Stimulated activated CD4-positive, alpha-beta T cell treated with anti-CD3 and anti-CD28 coated beads, Interleukin-12 subunit alpha, Interleukin-12 subunit beta, amount 100 ng/mL, for 4 hours (primary cell): ENCODE measurements around the gene DOCK9.

ENCODE experiments used
- DNase-seq: peaks from one replicate; pipeline ENCODE4 v3.0.0-alpha.2; 2020

Gene DOCK9

GRCh38 chr13:98997011-98997730 lies 19.3 kb upstream of the DOCK9 start:
- no peak for DNase-seq

DNA sequence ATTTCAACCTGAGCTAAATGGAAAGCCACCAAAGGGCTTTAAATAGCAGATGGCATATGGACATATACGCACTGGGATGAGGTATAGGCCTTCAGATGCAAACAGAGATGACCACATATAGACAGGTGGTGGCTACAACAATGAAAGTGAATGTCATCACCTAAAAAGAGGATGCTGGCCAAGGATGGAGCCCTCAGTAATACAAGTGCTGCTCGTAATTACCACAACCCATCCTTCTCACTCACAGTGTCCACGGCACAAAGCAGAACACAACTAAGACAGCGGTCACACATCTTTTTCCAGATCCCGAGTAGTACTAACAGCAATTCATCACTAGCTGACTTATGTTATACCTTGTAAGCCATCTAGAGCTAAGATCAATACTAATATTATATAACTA lies 18.2 kb upstream of the DOCK9 start:
- no peak for DNase-seq

GRCh38 chr13:98994896-98995295 lies 17.0 kb upstream of the DOCK9 start:
- DNase-seq: no peak

DNA sequence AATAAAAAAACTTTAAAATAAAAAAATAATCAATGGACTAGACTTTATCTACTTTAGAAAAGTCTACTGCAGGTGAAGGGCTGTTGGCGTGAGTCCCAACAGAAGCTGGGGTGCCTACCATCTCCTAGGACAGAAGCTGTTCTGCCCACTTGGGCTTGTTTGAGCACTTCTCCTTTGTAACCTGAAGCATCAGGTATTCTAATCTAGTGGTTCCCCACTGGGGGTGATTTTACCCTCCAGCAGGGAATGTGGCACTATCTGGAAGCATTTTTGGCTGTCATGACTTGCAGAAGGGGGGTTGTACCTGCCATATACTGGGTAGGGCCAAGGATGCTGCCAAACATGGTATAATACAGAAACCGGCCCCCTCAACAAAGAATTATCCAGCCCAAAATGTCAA lies 16.2 kb upstream of the DOCK9 start:
- DNase-seq: no peak

- no peak for DNase-seq
These were observed 14.5 kb upstream of the DOCK9 start for GRCh38 chr13:98992355-98992754.

DNA sequence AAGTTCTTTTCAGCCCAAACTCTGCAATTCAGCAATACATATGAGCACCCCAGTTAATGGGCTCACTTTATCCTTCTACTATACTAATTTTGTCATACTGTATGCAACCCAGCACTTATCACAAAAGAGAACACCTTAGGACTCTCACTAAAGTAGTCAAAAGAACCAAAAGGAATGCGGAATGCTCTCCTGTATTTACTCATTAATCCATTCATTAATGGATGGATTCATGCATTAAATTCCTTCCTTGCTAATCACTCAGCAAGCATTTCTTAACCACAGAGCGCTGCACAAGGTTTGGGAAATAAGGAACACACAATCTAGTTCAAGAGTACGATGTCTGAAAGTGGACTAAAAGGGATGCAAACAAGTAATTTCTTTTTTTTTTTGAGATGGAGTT lies 12.8 kb upstream of the DOCK9 start:
- DNase-seq: no peak

DNA sequence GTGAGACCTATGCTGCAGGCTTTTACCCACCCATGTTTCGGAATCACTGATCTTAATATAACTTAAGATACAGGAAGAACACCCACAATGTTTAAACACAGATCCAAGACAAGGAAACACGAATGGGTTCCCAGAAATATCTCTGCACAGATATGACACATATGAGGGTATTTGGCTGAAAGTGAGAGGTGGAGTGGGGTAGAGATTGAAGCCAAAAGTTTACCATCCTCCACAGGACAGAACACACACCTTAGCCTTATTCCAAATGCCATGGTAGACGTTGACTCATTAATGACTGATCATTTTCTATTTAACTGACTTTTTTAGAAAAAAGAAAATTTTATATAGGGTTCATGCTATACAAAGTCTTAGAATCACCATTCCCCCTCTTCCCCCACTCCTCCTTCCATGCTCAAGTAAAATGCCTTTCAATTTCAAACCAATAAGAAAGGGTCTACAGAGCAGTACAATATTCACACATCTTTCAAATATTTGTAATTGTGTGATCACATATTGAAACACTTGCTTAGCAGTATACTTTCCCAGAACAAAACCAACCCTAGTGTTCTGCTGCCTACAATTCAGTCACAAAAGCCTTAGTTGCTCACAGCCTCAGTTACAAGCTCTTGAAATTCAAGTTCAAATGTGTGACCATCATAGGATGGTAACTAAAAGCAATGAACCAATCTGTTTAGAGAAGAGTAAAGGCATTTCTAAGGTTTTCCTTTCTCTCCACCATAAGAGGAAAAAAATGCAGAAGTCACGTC lies 11.8 kb upstream of the DOCK9 start:
- no peak for DNase-seq

- no peak for DNase-seq
These were observed 10.9 kb upstream of the DOCK9 start for GRCh38 chr13:98988780-98989179.

GRCh38 chr13:98988277-98988676 lies 10.4 kb upstream of the DOCK9 start:
- no peak for DNase-seq

GRCh38 chr13:98987275-98987674 lies 9.4 kb upstream of the DOCK9 start:
- no peak for DNase-seq

DNA sequence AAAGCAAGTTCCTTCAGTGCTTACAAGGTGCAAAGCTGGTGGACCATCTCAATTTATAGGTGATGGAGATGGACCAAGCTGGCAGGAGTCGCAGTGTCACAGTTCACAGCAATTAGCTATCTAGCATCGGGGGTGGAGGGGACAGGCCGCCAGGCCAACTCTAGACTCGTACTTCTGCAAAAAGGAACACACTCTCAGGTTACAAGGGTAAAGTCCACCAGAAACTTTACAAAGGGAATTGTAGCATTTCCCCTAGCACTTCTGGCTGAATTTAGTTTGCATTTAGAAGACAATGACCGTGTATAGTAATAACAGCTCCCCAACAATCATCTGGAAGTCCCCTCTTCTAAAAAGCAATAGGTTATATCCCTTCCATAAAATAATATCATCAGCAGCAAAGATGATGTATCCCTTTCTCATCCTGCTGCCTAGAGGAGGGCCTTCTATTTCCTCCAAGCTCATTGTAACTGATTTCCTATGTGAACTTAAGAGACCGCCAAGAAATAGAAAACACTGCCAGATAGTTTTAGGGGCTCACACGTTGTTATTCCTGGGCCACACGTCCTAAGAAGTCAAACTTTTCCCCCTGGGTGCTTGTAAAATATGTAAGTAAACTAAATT lies 8.5 kb upstream of the DOCK9 start:
- no peak for DNase-seq

DNA sequence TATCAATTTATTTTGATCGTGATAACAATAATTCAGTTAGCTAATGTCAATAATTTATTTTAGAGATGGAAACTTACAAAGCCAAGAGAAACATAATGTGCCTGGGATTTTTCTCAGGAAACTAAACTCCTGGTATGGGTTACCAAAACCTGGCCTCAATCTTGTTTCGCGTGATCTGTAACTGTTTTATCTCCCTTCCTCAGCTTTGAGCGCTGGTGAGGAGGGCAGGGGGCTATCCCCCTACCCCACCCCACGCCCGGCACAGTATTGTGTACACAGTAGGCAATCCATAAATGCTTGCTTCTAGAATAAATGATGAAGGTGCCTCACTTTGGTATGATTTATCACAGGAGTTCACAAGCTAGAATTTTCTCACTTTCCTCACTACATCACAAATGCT lies 7.7 kb upstream of the DOCK9 start:
- no peak for DNase-seq

- no peak for DNase-seq
These were observed 7.1 kb upstream of the DOCK9 start for GRCh38 chr13:98984983-98985382.

DNA sequence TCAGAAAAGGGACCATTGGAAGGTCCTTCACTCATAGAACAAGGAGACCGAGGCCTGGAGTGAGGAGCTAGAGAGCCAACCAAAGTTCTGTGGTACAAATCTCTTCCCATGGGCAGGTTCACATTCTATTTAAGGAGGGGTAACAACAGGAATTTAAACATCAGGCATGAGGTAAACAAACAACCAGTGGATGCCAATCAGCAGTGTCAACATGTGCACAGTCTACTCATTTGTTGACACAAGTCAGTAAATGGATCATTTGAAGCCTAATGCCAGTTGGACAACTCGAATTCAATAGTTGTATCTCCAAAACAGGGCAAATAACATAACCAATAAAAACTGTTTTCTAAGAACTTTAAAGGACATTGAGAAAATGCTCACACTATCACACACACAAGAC lies 6.3 kb upstream of the DOCK9 start:
- no peak for DNase-seq

GRCh38 chr13:98983182-98983581 lies 5.3 kb upstream of the DOCK9 start:
- DNase-seq: no peak

GRCh38 chr13:98981369-98982080 lies 3.7 kb upstream of the DOCK9 start:
- DNase-seq: no peak

- no peak for DNase-seq
These were observed 1.3 kb upstream of the DOCK9 start for GRCh38 chr13:98979012-98979660.

DNA sequence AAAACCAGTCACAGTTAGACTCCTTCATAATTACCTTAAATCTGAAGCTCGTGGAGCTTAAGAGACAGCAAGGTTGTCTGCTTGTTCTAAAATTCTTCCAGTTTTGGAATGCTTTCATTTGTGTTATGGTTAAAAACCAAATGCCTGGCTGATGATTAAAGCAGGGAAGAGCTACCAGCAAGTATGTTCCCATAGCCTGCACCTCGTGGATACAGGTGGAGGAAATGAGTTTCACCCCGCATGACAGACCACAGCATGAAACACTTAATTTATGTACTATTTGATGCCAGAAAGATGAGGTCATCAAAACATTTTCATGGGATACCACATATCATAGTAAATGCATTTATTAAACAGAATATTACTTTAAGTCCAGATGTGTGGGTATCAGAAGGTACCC lies 416 bp upstream of the DOCK9 start:
- DNase-seq: no peak

- DNase-seq: no peak
These were observed 923 bp downstream of the DOCK9 start for GRCh38 chr13:98976941-98977340.

DNA sequence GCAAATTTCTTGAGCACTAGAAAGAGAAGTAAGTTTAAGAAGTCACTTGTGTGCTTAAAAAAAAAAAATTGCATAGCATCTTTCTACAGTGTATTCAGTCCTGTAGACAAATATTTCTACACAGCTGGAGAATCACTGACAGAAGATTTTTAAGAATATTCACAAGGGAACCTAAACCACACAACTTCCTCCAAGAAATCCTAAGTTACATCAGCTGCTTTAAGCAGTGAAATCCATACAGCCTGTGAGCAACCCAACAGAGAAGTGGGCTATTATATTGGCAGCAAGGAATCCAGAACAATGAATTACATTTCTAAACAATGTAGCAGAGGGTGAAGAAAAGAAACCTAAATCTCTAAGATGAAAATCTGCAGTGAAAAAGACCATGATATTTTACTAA lies 1.5 kb downstream of the DOCK9 start:
- no peak for DNase-seq

- no peak for DNase-seq
These were observed 2.0 kb downstream of the DOCK9 start for GRCh38 chr13:98975822-98976261.

- DNase-seq: no peak
These were observed 3.8 kb downstream of the DOCK9 start for GRCh38 chr13:98974053-98974452.

- DNase-seq: no peak
These were observed 5.2 kb downstream of the DOCK9 start for GRCh38 chr13:98972627-98973026.
